ENCODE results near the gene TMEM14A. TPM values are rescaled to one million over a fixed set of nuclear protein-coding genes. Genes with fewer than 3 reads are reported as not detected.

Gene TMEM14A
- total RNA-seq, 3 donors from 2014 or later = 16.5 to 33.2 (median 19.7) TPM

- H3K27ac ChIP-seq = no peak overlapping the region
- no peak overlapping the region for H3K4me3 ChIP-seq
- no peaks in the 10 kb centered on the region for H3K27me3 ChIP-seq
- no peaks in the 10 kb centered on the region for H3K36me3 ChIP-seq
- TF ChIP-seq POLR2A (IDR thresholded peaks at IDR 0.05) = no peak
- TF ChIP-seq, protein P1, sequence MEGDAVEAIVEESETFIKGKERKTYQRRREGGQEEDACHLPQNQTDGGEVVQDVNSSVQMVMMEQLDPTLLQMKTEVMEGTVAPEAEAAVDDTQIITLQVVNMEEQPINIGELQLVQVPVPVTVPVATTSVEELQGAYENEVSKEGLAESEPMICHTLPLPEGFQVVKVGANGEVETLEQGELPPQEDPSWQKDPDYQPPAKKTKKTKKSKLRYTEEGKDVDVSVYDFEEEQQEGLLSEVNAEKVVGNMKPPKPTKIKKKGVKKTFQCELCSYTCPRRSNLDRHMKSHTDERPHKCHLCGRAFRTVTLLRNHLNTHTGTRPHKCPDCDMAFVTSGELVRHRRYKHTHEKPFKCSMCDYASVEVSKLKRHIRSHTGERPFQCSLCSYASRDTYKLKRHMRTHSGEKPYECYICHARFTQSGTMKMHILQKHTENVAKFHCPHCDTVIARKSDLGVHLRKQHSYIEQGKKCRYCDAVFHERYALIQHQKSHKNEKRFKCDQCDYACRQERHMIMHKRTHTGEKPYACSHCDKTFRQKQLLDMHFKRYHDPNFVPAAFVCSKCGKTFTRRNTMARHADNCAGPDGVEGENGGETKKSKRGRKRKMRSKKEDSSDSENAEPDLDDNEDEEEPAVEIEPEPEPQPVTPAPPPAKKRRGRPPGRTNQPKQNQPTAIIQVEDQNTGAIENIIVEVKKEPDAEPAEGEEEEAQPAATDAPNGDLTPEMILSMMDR (IDR thresholded peaks at IDR 0.05) = no peak
- TF ChIP-seq POLR2AphosphoS5 (IDR thresholded peaks at IDR 0.05) = no peak
- H3K9me3 ChIP-seq = no peaks in the 10 kb centered on the region
- intact Hi-C loops (cut with DNase I; ENCODE audit: low total_unique reads) = no loop called here
- no peak for DNase-seq (ENCODE audit: low spot score in 2 of 2)
- H3K4me1 ChIP-seq = no peaks in the 10 kb centered on the region
These were observed 18.9 kb downstream of the TMEM14A start for GRCh38 chr6:52689857-52690256.

- no peaks in the 10 kb centered on the region for H3K36me3 ChIP-seq
- no peak overlapping the region for H3K27ac ChIP-seq
- H3K9me3 ChIP-seq = no peaks in the 10 kb centered on the region
- no peaks in the 10 kb centered on the region for H3K27me3 ChIP-seq
- DNase-seq (ENCODE audit: low spot score in 2 of 2) = no peak
- H3K4me3 ChIP-seq = no peak overlapping the region
- intact Hi-C loops (cut with DNase I; ENCODE audit: low total_unique reads) = no loop called here
- TF ChIP-seq POLR2A (IDR thresholded peaks at IDR 0.05) (no peak), POLR2AphosphoS5 (IDR thresholded peaks at IDR 0.05) (no peak)
- TF ChIP-seq, protein P1 (IDR thresholded peaks at IDR 0.05) = no peak
- H3K4me1 ChIP-seq = no peaks in the 10 kb centered on the region
These were observed 20.8 kb downstream of the TMEM14A start for GRCh38 chr6:52691718-52692117.

DNA sequence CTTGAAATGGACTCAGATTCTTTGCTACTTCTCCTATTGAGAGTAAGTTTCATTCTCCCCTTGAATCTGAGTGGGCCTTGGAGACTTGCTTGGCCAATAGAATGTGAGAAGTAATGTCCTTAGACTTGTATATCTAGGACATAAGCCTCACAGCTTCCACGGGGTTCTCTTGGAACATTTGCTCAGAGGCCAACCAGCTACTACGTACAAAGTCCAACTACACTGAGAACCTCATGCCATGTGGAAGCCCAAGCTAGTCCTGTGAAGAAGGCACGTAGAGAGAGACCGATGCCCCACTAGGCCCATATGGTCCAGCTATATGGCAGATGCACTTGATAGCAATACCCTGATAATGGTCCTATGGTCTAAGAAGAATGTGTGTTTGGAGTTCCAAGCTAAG lies 22.9 kb downstream of the TMEM14A start:
- Histone ChIP-seq H3K4me3 (no peak overlapping the region), H3K27me3 (no peaks in the 10 kb centered on the region), H3K36me3 (no peaks in the 10 kb centered on the region), H3K27ac (no peak overlapping the region), H3K9me3 (no peaks in the 10 kb centered on the region), H3K4me1 (no peaks in the 10 kb centered on the region)
- intact Hi-C loops (cut with DNase I; ENCODE audit: low total_unique reads) = no loop called here
- no peak for DNase-seq (ENCODE audit: low spot score in 2 of 2)
- TF ChIP-seq, protein P1 (IDR thresholded peaks at IDR 0.05) = no peak
- TF ChIP-seq POLR2AphosphoS5 (IDR thresholded peaks at IDR 0.05) (no peak), POLR2A (IDR thresholded peaks at IDR 0.05) (no peak)

GRCh38 chr6:52694404-52694803 lies 23.5 kb downstream of the TMEM14A start:
- TF ChIP-seq POLR2A (IDR thresholded peaks at IDR 0.05) (no peak), POLR2AphosphoS5 (IDR thresholded peaks at IDR 0.05) (no peak)
- TF ChIP-seq, protein P1 (IDR thresholded peaks at IDR 0.05) = no peak
- intact Hi-C loops (cut with DNase I; ENCODE audit: low total_unique reads) = no loop called here
- Histone ChIP-seq H3K9me3 (no peaks in the 10 kb centered on the region), H3K27ac (no peak overlapping the region), H3K4me1 (no peaks in the 10 kb centered on the region), H3K4me3 (no peak overlapping the region), H3K36me3 (no peaks in the 10 kb centered on the region), H3K27me3 (no peaks in the 10 kb centered on the region)
- no peak for DNase-seq (ENCODE audit: low spot score in 2 of 2)

GRCh38 chr6:52696418-52696817 lies 25.5 kb downstream of the TMEM14A start:
- DNase-seq (ENCODE audit: low spot score in 2 of 2) = no peak
- intact Hi-C loops (cut with DNase I; ENCODE audit: low total_unique reads) = no loop called here
- no peaks in the 10 kb centered on the region for H3K4me1 ChIP-seq
- no peaks in the 10 kb centered on the region for H3K27me3 ChIP-seq
- H3K4me3 ChIP-seq = no peak overlapping the region
- H3K9me3 ChIP-seq = no peaks in the 10 kb centered on the region
- H3K27ac ChIP-seq = no peak overlapping the region
- H3K36me3 ChIP-seq = no peaks in the 10 kb centered on the region
- TF ChIP-seq POLR2A (IDR thresholded peaks at IDR 0.05) = no peak
- no peak for TF ChIP-seq POLR2AphosphoS5 (IDR thresholded peaks at IDR 0.05)
- TF ChIP-seq, protein P1 (IDR thresholded peaks at IDR 0.05) = no peak
